ENCODE measurements around the gene QKI. TPM values are rescaled to one million over a fixed set of nuclear protein-coding genes. Genes with fewer than 3 reads are reported as not detected.
A peak's percentile ranks its signal among the peaks of the same experiment; 100 is the strongest.
"Not testable (repeated sequence)": the region's sequence is repeated elsewhere in the genome, so short reads cannot be mapped to it uniquely, and the experiment has no call there.

Gene QKI
- total RNA-seq, 1 experiment from 2014 or later = 217 TPM

GRCh38 chr6:163414946-163415619 is 565 bp downstream of the QKI start:
- DNase-seq (ENCODE audit: low read depth) = peak; percentile 55

GRCh38 chr6:163415620-163416556 is 1.4 kb downstream of the QKI start:
- peak; percentile 69 for DNase-seq (ENCODE audit: low read depth)

GRCh38 chr6:163416557-163417253 is 2.2 kb downstream of the QKI start:
- peak; percentile 77 for DNase-seq (ENCODE audit: low read depth)

GRCh38 chr6:163417595-163417994 is 3.1 kb downstream of the QKI start:
- DNase-seq (ENCODE audit: low read depth) = no peak

DNA sequence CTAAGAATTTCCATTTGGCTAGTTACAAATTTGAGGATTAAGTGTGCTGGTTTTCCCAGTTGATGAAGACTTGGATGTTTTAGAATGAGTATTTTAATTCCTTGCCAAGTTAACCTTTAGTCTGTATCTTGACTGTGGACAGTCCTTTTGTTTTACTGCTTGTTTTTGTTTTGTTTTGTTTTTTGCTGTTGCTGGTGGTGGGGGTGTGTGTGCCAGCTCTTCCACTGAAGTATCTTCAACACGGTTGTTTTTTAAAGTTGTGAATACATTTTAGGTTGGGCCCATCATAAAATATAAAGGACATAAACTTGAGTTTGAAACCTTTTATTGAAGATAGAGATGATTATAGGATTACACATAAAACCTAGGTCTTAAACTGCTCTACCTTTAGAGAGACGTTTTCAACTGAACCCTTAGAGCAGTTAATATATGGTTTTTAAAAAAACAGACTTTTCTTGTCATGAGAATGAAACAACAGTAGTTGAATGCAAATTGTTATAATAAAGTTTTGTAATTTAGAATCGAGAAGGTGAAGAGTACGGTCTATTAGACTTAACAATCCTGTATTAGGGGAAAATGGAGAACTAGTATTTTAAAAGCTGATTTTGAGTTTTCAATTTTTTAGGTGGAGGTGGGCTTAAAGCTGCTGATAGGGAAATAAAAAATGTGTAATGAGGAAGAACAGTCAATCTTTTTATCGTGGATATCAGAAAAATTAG is 4.0 kb downstream of the QKI start:
- DNase-seq (ENCODE audit: low read depth) = no peak

GRCh38 chr6:163419413-163420288 is 5.1 kb downstream of the QKI start:
- no peak for DNase-seq (ENCODE audit: low read depth)

GRCh38 chr6:163420289-163420614 is 5.7 kb downstream of the QKI start:
- DNase-seq (ENCODE audit: low read depth) = no peak

DNA sequence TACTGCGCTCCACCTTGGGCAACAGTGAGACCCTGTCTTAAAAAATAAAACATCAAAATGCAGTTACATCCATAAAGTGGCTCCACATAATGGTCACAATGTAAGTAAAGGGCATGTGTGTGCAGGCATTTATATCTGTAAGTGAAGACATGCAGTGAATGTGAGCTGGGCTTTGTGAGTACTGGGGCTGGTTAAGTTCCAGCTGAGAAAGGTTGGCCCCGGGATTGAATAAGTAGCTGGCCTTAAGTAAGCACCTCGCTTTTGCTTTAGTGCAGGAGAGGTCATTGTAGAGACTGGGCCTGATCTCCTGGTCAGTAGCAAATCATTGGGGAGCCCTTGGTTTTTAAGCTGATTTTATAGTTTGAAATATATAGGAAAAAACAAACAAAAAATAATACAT is 8.0 kb downstream of the QKI start:
- DNase-seq (ENCODE audit: low read depth) = no peak

DNA sequence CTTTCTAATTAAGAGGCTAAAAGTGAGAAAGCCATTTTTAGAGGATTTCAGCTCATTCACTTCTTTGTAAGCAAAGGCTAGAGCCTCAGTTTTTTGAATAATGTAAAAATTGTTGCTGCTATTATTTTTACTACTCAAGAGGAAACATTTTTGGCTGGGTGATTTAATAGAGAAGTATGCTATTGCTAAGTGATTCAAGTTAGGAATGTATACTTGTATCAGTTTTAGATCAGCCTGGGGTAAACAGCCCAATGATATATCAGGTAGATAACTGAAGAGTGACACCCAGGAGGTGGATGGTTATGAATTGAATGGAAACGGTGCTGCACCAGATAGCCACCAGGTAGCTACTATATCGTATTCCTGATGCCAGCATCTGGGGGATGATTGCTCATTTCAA is 9.2 kb downstream of the QKI start:
- DNase-seq (ENCODE audit: low read depth) = no peak

DNA sequence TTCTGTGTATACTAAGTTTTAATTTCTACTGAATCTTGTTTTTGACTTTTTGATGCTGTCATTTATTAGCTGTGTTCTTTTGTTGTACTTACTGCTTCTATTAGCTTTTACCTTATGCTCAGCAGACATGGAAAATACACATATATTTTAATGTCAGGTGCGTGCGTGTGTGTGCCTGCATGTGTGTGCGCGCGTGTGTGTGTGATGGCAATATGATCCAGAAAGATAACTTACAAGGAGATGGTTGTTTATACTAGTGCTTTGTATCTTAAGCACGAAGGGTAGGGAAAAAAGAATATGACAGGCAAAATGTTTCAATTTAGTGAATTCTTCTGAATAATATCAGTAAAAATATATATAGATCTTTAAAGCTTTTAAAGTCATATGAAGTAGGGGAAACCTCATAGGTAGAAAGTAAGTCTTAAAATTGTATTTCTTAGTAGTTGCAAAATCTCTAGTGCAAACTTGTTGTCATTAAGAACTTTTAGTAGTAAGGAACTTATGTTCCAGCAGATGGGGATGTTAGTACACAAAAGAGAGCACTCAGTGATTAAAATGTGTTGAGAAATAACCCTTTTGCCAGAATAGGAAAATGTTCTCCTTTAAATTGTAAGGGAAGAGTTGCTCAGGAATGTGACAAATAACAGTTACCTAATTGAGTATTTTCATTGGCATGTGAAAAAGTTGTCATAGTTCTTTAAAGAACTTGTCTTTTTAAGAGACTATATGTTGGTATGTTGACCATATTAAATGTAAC is 13.2 kb downstream of the QKI start:
- peak; percentile 21 for DNase-seq (ENCODE audit: low read depth)

- DNase-seq (ENCODE audit: low read depth) = no peak
Measured at GRCh38 chr6:163428373-163428772, 13.9 kb downstream of the QKI start.

DNA sequence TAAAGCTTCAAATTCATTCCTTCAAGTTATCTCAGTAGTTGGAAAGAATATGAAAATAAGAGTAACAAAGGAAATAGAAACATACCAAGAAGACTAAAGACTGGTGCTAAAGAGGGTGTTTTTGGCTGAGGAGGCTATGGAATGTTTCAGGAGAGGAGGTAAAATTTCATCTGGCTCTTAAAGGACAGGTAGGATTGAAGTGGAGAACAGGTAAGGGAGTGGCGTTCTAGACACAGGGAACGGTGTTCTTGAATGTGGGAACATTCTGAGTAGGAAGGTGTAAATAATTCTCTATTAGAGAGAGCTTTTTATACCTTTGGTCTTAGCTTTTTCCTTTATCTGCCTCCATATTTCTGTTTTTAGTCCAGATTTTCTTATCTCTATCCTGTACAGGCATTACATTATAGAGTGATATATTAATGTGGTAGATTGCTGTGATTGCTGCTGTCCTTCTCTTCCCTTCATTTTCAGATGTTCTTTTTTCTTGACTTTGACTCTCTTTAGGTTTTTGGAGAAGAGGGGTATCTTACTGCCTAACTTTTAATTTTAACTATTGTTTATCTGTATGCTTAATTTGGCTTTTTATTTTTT is 15.4 kb downstream of the QKI start:
- DNase-seq (ENCODE audit: low read depth) = no peak

GRCh38 chr6:163432300-163432699 is 17.8 kb downstream of the QKI start:
- no peak for DNase-seq (ENCODE audit: low read depth)

- DNase-seq (ENCODE audit: low read depth) = not testable (repeated sequence)
Measured at GRCh38 chr6:163433486-163433885, 19.0 kb downstream of the QKI start.

- DNase-seq (ENCODE audit: low read depth) = no peak
Measured at GRCh38 chr6:163435023-163435422, 20.5 kb downstream of the QKI start.

GRCh38 chr6:163436843-163437242 is 22.3 kb downstream of the QKI start:
- DNase-seq (ENCODE audit: low read depth) = no peak

DNA sequence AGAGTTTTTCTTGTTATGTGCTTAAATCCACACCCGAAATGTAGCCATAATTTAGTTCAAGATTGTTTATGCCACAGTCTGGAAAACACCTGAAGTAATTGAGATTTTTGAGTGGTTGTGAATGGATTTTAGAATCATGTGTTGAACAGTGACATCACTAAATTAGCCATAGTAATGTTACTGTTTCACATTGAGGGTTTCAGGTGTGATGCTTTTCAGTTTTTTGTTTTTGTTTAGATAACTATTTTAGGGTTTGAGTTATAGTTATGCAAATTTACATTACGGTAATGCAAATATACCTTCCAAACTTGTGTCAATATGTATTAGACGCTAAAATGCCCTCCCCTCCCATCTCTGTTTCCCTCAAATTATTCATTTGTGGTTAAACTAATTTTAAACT is 22.9 kb downstream of the QKI start:
- no peak for DNase-seq (ENCODE audit: low read depth)

DNA sequence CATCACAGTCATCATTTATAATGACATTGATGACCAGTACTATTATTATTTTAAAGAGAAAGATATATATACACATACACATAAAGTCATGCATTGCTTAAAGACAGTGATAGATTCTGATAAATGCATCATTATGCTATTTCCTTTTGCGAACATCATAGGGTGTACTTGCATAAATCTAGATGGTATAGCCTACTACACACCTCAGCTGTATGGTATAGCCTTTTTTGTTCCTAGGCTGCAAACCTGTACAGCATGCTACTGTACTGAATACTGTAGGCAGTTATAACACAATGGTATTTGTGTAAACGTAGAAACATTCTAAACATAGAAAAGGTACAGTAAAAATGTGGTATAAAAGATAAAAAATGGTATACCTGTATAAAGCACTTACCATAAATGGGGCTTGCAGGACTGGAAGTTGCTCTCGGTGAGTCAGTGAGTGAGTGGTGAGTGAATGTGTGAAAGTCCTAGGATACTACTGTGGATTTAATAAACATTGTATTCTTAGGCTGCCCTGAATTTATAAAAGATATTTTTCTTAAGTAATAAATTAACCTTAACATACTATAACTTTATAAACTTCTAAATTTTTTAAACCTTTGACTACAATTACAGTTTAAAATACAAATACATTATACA is 23.9 kb downstream of the QKI start:
- no peak for DNase-seq (ENCODE audit: low read depth)

DNA sequence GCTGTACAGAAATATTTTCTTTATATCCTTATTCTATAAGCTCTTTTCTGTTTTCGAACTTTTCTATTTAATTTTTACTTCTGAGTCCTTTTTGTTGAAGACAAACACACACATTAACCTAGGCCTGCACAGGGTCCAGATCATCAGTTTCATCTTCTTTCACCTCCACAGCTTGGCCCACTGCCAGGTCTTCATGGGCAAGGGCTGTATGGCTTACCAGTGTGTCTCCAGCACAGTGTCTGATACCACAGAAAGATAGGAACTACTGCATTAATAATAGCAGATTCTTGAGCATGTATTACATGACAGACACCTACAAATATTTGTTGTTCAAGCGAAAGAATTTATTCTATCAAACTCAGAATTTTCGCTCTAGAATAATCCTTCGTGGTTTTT is 24.4 kb downstream of the QKI start:
- peak; percentile 59 for DNase-seq (ENCODE audit: low read depth)

All from Daoy (cell line).